A549 (cell line): ENCODE measurements around the gene CARD11.

ENCODE experiments used
- CBX2 ChIP-seq: fragments of 200-600 bp; sonication (generic); IDR thresholded peaks from 2 replicates; pipeline ENCODE4 v1.6.1; 2016; ENCODE audit warnings: low read depth, mild to moderate bottlenecking, borderline replicate concordance
- CHD2 ChIP-seq: fragments of 150-350 bp; IDR thresholded peaks from 2 replicates; pipeline ENCODE4 v1.6.1; 2014; ENCODE audit warnings: low read length; ENCODE audit not compliant: partially characterized antibody
- EP300 ChIP-seq, 2 experiments: fragments of >200 bp; sonication (Bioruptor Twin); formaldehyde crosslinking; IDR thresholded peaks; 2 replicates in 1 of 2; 3 replicates in 1 of 2; pipeline ENCODE4 v1.6.1; 2016 to 2017
- MAFK ChIP-seq: fragments of 450-650 bp; IDR thresholded peaks from 2 replicates; pipeline ENCODE4 v1.6.1; 2014; ENCODE audit not compliant: partially characterized antibody
- MAX ChIP-seq: IDR thresholded peaks from 2 replicates; pipeline ENCODE4 v1.6.1; 2012
- POLR2A ChIP-seq: IDR thresholded peaks from 2 replicates; pipeline ENCODE4 v1.6.1; 2012; ENCODE audit warnings: mild to moderate bottlenecking, low read length
- POLR2AphosphoS2 ChIP-seq: conservative IDR thresholded peaks from 2 replicates; pipeline ENCODE4 v1.6.1; 2012; ENCODE audit warnings: low read length, improper control_type of control experiment, inconsistent platforms
- RFX5 ChIP-seq: fragments of 450-650 bp; IDR thresholded peaks from 2 replicates; pipeline ENCODE4 v1.7.1; 2014; ENCODE audit warnings: antibody characterized with exemption, mild to moderate bottlenecking, moderate library complexity
- TF ChIP-seq, protein P1 (sequence below): fragments of >200 bp; sonication (Bioruptor Twin); formaldehyde crosslinking; IDR thresholded peaks from 3 replicates; pipeline ENCODE4 v1.5.1; 2016
- TF ChIP-seq, protein P2 (sequence below): IDR thresholded peaks from 2 replicates; pipeline ENCODE4 v1.6.1; 2012
- TF ChIP-seq, protein P3 (sequence below): fragments of 450-650 bp; IDR thresholded peaks from 2 replicates; pipeline ENCODE4 v1.6.1; 2014; ENCODE audit warnings: antibody characterized with exemption

GRCh38 chr7:2876031-2876731, 167.5 kb downstream of the CARD11 start:
- TF ChIP-seq POLR2A (no peak), EP300 (IDR thresholded peaks at IDR 0.05) (no peak), POLR2AphosphoS2 (no peak), RFX5 (no peak), MAX (no peak), MAFK (no peak), CBX2 (no peak), CHD2 (no peak)
- TF ChIP-seq, protein P1, sequence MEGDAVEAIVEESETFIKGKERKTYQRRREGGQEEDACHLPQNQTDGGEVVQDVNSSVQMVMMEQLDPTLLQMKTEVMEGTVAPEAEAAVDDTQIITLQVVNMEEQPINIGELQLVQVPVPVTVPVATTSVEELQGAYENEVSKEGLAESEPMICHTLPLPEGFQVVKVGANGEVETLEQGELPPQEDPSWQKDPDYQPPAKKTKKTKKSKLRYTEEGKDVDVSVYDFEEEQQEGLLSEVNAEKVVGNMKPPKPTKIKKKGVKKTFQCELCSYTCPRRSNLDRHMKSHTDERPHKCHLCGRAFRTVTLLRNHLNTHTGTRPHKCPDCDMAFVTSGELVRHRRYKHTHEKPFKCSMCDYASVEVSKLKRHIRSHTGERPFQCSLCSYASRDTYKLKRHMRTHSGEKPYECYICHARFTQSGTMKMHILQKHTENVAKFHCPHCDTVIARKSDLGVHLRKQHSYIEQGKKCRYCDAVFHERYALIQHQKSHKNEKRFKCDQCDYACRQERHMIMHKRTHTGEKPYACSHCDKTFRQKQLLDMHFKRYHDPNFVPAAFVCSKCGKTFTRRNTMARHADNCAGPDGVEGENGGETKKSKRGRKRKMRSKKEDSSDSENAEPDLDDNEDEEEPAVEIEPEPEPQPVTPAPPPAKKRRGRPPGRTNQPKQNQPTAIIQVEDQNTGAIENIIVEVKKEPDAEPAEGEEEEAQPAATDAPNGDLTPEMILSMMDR: no peak
- TF ChIP-seq, protein P2, sequence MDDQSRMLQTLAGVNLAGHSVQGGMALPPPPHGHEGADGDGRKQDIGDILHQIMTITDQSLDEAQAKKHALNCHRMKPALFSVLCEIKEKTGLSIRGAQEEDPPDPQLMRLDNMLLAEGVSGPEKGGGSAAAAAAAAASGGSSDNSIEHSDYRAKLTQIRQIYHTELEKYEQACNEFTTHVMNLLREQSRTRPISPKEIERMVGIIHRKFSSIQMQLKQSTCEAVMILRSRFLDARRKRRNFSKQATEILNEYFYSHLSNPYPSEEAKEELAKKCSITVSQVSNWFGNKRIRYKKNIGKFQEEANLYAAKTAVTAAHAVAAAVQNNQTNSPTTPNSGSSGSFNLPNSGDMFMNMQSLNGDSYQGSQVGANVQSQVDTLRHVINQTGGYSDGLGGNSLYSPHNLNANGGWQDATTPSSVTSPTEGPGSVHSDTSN: no peak
- TF ChIP-seq, protein P3, sequence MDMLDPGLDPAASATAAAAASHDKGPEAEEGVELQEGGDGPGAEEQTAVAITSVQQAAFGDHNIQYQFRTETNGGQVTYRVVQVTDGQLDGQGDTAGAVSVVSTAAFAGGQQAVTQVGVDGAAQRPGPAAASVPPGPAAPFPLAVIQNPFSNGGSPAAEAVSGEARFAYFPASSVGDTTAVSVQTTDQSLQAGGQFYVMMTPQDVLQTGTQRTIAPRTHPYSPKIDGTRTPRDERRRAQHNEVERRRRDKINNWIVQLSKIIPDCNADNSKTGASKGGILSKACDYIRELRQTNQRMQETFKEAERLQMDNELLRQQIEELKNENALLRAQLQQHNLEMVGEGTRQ: no peak
